Adrenal gland (tissue), 5 donors: Measurements from ENCODE around the gene GPAT2.
"Not testable (repeated sequence)": the region's sequence is repeated elsewhere in the genome, so short reads cannot be mapped to it uniquely, and the experiment has no call there.

Experiments
- POLR2A ChIP-seq, 2 donors: fragments of 450-650 bp; IDR thresholded peaks; one replicate each; pipeline ENCODE4 v1.6.1; 2017; ENCODE audit warnings: antibody characterized with exemption in 2 of 2, mild to moderate bottlenecking in 2 of 2, moderate library complexity in 1 of 2
- TF ChIP-seq, protein P1 (sequence below), 6 experiments: fragments of 450-650 bp in 4 of 6; fragments of 200-600 bp in 2 of 6; sonication (generic) in 1 of 6; IDR thresholded peaks; 1 replicate in 5 of 6; 2 replicates in 1 of 6; pipeline versions ENCODE4 v1.5.1 to v1.8.0; 2016 to 2021; ENCODE audit warnings: antibody characterized with exemption in 6 of 6, mild to moderate bottlenecking in 2 of 6, moderate library complexity in 1 of 6
- donor health status: DM: no; HTN: no; CAD: no.

DNA sequence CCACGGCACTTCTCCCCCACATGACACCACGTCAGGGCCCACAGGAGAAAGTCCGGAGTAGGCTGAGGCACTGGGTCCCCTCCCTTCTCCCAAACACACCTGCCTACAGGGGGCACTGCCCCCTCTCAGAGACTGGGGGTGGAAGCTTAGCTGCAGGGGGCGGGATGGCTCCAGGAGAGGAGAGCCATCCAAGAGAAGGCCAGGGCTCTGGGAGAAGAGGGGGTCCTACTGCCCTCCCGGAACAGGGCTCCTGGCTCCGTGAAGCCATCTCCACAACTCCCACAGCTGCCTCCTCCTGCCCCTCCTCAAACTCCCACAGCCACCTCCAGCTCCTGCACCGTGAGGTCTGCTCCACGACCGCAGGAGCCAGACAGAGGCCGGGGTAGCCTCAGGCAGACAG lies 25.6 kb upstream of the GPAT2 start:
- TF ChIP-seq, protein P1, sequence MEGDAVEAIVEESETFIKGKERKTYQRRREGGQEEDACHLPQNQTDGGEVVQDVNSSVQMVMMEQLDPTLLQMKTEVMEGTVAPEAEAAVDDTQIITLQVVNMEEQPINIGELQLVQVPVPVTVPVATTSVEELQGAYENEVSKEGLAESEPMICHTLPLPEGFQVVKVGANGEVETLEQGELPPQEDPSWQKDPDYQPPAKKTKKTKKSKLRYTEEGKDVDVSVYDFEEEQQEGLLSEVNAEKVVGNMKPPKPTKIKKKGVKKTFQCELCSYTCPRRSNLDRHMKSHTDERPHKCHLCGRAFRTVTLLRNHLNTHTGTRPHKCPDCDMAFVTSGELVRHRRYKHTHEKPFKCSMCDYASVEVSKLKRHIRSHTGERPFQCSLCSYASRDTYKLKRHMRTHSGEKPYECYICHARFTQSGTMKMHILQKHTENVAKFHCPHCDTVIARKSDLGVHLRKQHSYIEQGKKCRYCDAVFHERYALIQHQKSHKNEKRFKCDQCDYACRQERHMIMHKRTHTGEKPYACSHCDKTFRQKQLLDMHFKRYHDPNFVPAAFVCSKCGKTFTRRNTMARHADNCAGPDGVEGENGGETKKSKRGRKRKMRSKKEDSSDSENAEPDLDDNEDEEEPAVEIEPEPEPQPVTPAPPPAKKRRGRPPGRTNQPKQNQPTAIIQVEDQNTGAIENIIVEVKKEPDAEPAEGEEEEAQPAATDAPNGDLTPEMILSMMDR (IDR thresholded peaks at IDR 0.05), result not testable (repeated sequence)
- not testable (repeated sequence) for TF ChIP-seq POLR2A (IDR thresholded peaks at IDR 0.05)
